NB4 (cell line): Measurements from ENCODE around the gene EPS15.

ENCODE experiments used
- DNase-seq: peaks from one replicate; pipeline ENCODE4 v3.0.0; 2010; ENCODE audit warnings: low read depth
- H3K4me3 ChIP-seq: one replicate; pipeline ENCODE4 v1.5.1; 2011; ENCODE audit warnings: mild to moderate bottlenecking, low read depth, low read length, moderate library complexity
- MYC ChIP-seq: IDR thresholded peaks from 2 replicates; pipeline ENCODE4 v1.6.1; 2011; ENCODE audit warnings: low read depth, low read length
- POLR2A ChIP-seq: IDR thresholded peaks from 2 replicates; pipeline ENCODE4 v1.6.1; 2011; ENCODE audit warnings: mild to moderate bottlenecking; ENCODE audit not compliant: insufficient read length; ENCODE audit errors: extremely low read depth
- TF ChIP-seq, protein P1 (sequence below): IDR thresholded peaks from one replicate; pipeline ENCODE4 v1.5.1; 2012; ENCODE audit warnings: low read depth, low read length
- TF ChIP-seq, protein P2 (sequence below): IDR thresholded peaks from 2 replicates; pipeline ENCODE4 v1.6.1; 2011; ENCODE audit warnings: low read depth, low read length

Gene EPS15

DNA sequence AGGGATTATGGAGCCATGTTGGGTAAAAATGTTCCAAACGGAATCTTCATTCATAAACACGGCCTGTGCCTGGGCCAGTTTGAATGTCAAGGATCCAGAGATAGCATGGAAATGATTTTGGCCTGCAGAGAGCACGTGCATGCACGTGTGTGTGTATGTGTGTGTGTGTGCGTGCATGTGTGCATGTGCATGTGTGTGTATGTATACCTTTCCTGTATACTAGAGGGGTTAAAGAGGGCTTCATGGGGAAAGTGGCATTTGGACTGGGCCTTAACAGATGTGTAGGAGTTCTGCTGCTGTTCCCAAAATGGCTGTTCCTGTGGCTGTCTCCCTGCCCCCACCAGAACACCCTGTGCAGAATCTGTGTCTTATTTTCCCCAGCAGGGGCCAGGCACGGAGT is 210.4 kb downstream of the EPS15 start:
- no peak for DNase-seq
- TF ChIP-seq POLR2A (no peak), MYC (no peak)
- TF ChIP-seq, protein P1, sequence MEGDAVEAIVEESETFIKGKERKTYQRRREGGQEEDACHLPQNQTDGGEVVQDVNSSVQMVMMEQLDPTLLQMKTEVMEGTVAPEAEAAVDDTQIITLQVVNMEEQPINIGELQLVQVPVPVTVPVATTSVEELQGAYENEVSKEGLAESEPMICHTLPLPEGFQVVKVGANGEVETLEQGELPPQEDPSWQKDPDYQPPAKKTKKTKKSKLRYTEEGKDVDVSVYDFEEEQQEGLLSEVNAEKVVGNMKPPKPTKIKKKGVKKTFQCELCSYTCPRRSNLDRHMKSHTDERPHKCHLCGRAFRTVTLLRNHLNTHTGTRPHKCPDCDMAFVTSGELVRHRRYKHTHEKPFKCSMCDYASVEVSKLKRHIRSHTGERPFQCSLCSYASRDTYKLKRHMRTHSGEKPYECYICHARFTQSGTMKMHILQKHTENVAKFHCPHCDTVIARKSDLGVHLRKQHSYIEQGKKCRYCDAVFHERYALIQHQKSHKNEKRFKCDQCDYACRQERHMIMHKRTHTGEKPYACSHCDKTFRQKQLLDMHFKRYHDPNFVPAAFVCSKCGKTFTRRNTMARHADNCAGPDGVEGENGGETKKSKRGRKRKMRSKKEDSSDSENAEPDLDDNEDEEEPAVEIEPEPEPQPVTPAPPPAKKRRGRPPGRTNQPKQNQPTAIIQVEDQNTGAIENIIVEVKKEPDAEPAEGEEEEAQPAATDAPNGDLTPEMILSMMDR: no peak
- TF ChIP-seq, protein P2, sequence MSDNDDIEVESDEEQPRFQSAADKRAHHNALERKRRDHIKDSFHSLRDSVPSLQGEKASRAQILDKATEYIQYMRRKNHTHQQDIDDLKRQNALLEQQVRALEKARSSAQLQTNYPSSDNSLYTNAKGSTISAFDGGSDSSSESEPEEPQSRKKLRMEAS: no peak
- no peak overlapping the region for H3K4me3 ChIP-seq

DNA sequence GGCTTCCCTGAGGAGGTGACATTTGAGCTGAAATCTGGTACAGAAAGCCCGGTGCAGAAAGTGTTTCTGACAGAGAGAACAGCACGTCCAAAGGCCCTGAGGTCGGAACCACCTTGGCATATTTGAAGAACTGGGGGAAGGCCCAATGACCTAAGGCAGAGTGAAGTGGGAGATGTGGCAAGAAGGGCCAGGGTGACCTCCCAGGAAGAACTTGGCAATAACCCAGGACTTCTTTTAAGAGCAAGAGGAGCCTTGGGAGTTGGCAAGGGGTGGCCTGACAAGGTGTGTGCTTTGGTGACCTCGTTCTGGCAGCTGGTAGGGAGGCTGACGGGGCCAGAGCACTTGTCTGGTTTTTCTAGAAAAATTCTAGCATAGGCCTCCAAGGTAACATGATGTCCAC is 212.1 kb downstream of the EPS15 start:
- no peak for DNase-seq
- no peak for TF ChIP-seq POLR2A
- TF ChIP-seq, protein P1: no peak
- no peak for TF ChIP-seq MYC
- TF ChIP-seq, protein P2: no peak

DNA sequence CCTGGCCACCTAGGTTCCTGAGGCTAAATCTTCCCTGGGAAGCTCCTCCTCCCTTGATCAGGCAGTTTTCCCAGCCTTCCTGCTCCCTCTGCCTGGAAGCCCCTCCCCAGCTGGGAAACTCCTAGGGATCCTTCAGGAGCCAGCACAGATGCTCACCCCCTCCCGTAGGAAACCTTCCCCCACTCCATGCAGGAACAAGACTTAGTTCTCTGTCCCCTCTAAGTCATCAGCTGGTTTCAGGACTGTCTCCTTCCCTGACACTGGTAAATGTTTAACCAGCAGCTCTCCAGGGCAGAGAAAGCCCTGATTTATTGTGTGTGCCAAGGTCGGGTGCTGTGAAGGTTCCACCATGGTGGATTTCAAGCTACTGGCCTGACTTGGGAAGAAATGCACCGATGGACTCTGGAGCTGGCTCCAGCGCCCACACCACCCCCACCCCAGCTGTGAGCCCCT is 213.7 kb downstream of the EPS15 start:
- TF ChIP-seq, protein P1: no peak
- TF ChIP-seq, protein P2: no peak
- TF ChIP-seq MYC (no peak), POLR2A (no peak)
- H3K4me3 ChIP-seq: no peak overlapping the region
- DNase-seq: no peak

More for the DNA sequence above, 212.1 kb downstream of the EPS15 start:
- no peak overlapping the region for H3K4me3 ChIP-seq

DNA sequence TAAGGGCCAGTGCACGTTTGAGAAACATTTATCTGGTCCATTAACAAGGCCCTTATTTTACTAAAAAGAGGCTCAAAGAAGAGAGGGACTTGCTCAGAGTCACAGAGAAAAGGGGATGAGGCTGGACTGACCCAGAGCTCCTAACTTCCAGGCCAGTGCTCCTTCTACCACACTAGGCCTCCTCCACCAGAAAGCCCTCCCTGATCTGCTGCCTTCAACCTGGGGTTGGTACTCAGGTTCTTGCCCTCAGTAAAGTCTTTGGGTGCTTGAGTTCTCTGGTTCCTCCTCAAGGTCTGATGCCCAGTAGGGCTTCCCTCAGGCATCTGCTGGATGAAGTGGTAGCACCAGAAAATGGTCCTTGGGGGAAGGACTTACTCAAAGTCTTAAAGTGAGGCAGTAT is 214.7 kb downstream of the EPS15 start:
- DNase-seq: no peak
- TF ChIP-seq, protein P1: no peak
- TF ChIP-seq MYC: no peak
- TF ChIP-seq, protein P2: no peak
- TF ChIP-seq POLR2A: no peak
- no peak overlapping the region for H3K4me3 ChIP-seq
